ENCODE data around the gene NOC2L. TPM values are rescaled to one million over a fixed set of nuclear protein-coding genes. Genes with fewer than 3 reads are reported as not detected.
A peak's percentile ranks its signal among the peaks of the same experiment; 100 is the strongest.

The NOC2L gene
- total and polyA plus RNA-seq, 9 donors: 17.8 to 55.2 (median 41.4) TPM

- 41 to 59% (median 48%) methylated on average over 26 to 28 of the region's 28 CpGs for WGBS, 3 donors
- peak in 2 of 5 donors; percentile 16 to 32 for DNase-seq
- H3K27me3 ChIP-seq: no peaks in the 10 kb centered on the region
- H3K4me3 ChIP-seq: no peak within 1 kb of the TSS
- intact Hi-C loops (cut with DNase I): loop anchor here in 2 of 4 donors (10.0 kb wide), 1 partner anchor 313 kb away; no protein-coding TSS in a partner anchor
- no peaks in the 10 kb centered on the region for H3K9me3 ChIP-seq
- TF ChIP-seq POLR2A (IDR thresholded peaks at IDR 0.05): no peak
- no peak for TF ChIP-seq CTCF (IDR thresholded peaks at IDR 0.05)
- TF ChIP-seq EP300 (IDR thresholded peaks at IDR 0.05): no peak
- H3K36me3 ChIP-seq: no peaks in the 10 kb centered on the region
- no peaks in the 10 kb centered on the region for H3K4me1 ChIP-seq (ENCODE audit: insufficient read depth)
- no peak within 1 kb of the TSS for H3K27ac ChIP-seq
Measured at GRCh38 chr1:981955-982558, 23.0 kb upstream of the NOC2L start, which contains the start of gene PERM1. Gene PERM1, minus strand, starts transcription at chr1:982093. Its CDS starts 1,064 bp downstream, at chr1:981029.

- Histone ChIP-seq H3K4me1 (ENCODE audit: insufficient read depth) (no peaks in the 10 kb centered on the region), H3K27ac (no peak overlapping the region), H3K27me3 (no peaks in the 10 kb centered on the region), H3K4me3 (no peak overlapping the region), H3K9me3 (no peaks in the 10 kb centered on the region), H3K36me3 (no peaks in the 10 kb centered on the region)
- intact Hi-C loops (cut with DNase I): loop anchor here in 2 of 4 donors (10.0 kb wide), 1 partner anchor 313 kb away; no protein-coding TSS in a partner anchor
- no peak for TF ChIP-seq POLR2A (IDR thresholded peaks at IDR 0.05)
- WGBS, 3 donors: 64 to 79% (median 67%) methylated on average over 20 to 21 of the region's 21 CpGs
- peak in 1 of 5 donors; percentile 23 for DNase-seq
Measured at GRCh38 chr1:981491-981954, 22.5 kb upstream of the NOC2L start.

GRCh38 chr1:980602-981395 lies 21.7 kb upstream of the NOC2L start:
- 63 to 71% (median 69%) methylated on average over 27 to 35 of the region's 35 CpGs for WGBS, 3 donors
- H3K27me3 ChIP-seq: no peaks in the 10 kb centered on the region
- H3K9me3 ChIP-seq: no peaks in the 10 kb centered on the region
- peak in 1 of 5 donors; percentile 14 for DNase-seq
- TF ChIP-seq EP300 (IDR thresholded peaks at IDR 0.05) (no peak), CTCF (IDR thresholded peaks at IDR 0.05) (no peak), POLR2A (IDR thresholded peaks at IDR 0.05) (no peak)
- intact Hi-C loops (cut with DNase I): loop anchor here in 2 of 4 donors (10.0 kb wide), 1 partner anchor 314 kb away; no protein-coding TSS in a partner anchor
- peaks cover 2% of the 10 kb centered on the region for H3K4me1 ChIP-seq (ENCODE audit: insufficient read depth)
- H3K4me3 ChIP-seq: no peak overlapping the region
- H3K27ac ChIP-seq: no peak overlapping the region
- H3K36me3 ChIP-seq: no peaks in the 10 kb centered on the region

GRCh38 chr1:980137-980571 lies 21.1 kb upstream of the NOC2L start:
- TF ChIP-seq CTCF (IDR thresholded peaks at IDR 0.05) (no peak), POLR2A (IDR thresholded peaks at IDR 0.05) (no peak), EP300 (IDR thresholded peaks at IDR 0.05) (no peak)
- no peak overlapping the region for H3K4me3 ChIP-seq
- H3K9me3 ChIP-seq: no peaks in the 10 kb centered on the region
- DNase-seq: peak in 2 of 5 donors; percentile 15 to 33
- no peak overlapping the region for H3K27ac ChIP-seq
- H3K36me3 ChIP-seq: no peaks in the 10 kb centered on the region
- peaks cover 2% of the 10 kb centered on the region for H3K4me1 ChIP-seq (ENCODE audit: insufficient read depth)
- intact Hi-C loops (cut with DNase I): loop anchor here in 2 of 4 donors (10.0 kb wide), 1 partner anchor 315 kb away; no protein-coding TSS in a partner anchor
- H3K27me3 ChIP-seq: no peaks in the 10 kb centered on the region
- 63 to 79% (median 67%) methylated on average over 11 to 13 of the region's 13 CpGs for WGBS, 3 donors

Data from ovary (tissue), 9 donors.